Left kidney (tissue), 2 donors: ENCODE results near the gene FLCN. TPM values are rescaled to one million over a fixed set of nuclear protein-coding genes. Genes with fewer than 3 reads are reported as not detected.
"Not testable (repeated sequence)": the region's sequence is repeated elsewhere in the genome, so short reads cannot be mapped to it uniquely, and the experiment has no call there.

ENCODE experiments used
- DNase-seq: peaks from one replicate; pipeline ENCODE4 v3.0.0-alpha.2; 2013
- polyA plus RNA-seq: library from polyadenylated mRNA; unstranded; fragments of 120-200 nt; gene quantifications from one replicate; pipeline ENCODE4 v1.2.1, GENCODE V29; 2013; ENCODE audit not compliant: insufficient read length

Gene FLCN
- polyA plus RNA-seq, 1 donor = 45.0 TPM

DNA sequence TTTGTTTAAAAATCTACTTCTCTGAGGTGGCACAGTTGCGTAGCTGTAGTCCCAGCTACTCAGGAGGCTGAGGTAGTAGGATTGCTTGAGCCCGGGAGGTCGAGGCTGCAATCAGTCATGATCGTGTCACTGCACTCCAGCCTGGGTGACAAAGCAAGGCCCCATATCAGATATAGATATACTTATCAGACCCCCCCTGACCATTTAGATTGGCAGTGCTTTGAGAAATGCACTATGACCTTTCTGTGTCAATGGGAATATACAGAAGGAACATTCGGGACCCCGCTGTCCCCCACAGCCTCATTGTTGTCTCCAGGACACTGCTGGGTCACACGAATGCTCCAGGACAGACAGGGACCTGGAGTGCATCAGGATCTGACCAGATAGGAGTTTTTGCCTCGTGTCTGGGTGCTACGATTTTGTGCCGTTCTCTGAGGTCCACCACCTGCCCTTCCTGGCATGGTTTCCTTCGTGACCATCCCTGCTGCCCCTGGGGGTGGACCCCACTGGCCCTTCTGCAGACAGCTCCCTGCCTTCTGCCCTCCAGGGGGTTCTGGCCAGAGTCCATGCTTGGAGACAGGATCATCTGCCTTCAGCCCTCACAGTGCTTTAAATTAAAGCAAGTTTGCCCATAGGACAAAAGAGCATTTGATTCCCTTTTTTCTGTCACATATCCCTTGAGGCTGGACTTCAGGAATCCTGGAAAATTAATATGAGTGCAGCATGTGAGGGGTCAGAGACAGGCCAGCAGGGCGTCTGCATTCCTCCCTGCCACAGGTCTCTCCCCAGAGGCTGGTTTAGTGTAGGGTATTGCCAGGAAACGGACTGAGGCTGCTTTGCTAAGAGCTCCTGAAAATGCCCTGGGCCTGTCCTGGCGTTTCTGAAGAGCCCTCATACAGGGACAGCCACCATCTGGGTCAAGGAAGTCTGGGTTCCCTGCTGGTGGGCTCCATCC is 50.1 kb downstream of the FLCN start:
- no peak for DNase-seq

DNA sequence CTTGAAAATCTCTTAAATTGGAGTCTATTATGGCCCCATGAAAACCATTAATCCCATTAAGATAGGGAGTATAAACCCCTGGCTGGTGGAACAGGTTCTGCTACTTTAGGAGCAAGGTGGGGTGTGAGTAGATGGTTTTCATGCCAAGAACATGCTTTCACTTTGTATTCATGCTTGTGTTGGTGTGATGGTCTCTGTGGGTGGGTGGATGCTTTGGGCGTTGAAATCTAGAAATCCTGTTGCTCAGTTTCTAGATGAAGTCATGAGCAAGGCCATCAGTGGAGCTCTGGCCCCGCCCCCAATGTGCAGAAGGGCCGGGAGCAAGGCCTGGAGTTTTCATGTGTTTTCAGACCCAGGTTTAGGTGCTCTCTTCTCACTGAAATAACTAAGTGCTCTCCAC is 50.9 kb downstream of the FLCN start:
- DNase-seq = no peak

DNA sequence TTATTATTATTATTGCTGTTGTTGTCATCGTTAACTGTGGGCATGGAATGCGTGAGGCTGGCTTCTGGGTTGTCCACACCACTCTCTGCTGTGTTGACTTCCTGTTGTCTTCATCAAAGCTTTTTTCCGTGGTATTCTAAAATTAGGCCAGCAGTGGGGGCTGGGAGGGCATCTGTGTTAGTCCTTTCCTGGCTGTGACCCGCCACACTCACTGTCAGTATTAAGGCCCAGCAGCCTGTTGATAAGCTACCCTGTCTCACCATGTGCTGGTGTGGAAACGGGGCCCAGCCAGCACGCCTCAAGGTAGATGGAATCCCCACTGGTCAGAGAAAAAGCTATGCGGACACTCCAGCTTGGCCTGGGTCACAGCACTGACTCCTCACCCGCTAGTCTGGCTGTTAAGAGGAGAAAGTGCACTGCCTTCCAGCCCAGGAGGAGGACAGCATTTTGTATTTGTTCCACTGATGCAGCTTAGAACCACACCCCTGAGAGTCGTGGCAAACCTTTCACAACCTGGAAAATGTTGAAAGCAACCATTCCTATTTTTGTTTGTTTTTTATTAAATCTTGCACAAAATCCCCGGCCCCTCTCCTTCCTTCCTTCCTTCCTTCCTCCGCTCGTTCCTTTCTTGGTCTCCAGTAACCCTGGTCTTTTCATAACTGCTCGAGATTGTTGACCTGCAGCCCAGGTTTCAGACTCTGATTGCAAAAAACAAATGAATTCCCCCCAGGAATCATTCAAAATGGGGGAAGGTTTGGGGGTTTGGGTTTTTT is 51.8 kb downstream of the FLCN start:
- DNase-seq = not testable (repeated sequence)

DNA sequence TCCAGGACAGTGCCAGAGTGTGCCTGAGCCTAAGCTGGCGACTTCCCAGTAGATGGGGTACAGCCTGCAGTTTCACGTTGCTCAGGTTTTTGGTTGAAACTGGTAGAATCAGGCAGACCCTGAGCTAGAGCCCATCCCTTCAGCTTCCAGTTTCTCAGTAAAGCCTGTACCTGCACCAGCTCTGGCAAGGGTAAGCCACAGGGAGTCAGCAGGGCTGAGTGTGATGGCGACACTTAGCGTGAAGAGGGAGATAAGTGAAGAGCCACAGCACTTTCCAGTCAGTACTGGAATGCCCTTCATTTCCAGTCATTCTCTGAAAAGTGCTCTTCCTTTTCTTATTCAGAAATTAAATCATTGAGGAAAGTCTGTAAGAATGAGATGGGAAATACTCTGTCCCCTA is 53.2 kb downstream of the FLCN start:
- DNase-seq = no peak

DNA sequence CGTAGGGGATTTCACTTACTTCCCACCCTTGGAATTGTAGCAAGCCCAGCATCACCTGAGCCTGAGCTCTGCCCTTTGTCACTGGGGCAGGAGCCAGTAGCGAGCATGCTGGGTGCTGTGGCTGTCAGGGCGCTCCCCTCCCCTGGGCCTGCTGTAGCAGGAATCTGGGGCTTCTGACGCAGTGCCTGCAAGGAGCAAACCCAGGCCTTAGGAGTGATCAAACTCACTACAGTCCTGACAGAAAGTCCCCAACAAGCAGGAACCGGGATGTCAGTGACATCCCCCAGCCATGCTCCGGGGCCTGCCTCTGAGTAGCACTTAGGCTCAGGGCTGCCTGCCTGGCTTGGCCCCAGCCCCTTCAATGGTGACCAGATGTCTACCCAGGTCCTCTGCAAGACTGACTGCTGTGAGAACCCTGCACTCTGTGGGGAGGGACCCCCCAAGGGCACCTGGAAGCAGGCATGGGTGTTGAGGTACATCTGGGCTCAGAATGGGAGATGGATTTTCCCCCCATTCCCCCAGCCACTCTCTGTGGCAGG is 54.3 kb downstream of the FLCN start:
- DNase-seq = no peak

DNA sequence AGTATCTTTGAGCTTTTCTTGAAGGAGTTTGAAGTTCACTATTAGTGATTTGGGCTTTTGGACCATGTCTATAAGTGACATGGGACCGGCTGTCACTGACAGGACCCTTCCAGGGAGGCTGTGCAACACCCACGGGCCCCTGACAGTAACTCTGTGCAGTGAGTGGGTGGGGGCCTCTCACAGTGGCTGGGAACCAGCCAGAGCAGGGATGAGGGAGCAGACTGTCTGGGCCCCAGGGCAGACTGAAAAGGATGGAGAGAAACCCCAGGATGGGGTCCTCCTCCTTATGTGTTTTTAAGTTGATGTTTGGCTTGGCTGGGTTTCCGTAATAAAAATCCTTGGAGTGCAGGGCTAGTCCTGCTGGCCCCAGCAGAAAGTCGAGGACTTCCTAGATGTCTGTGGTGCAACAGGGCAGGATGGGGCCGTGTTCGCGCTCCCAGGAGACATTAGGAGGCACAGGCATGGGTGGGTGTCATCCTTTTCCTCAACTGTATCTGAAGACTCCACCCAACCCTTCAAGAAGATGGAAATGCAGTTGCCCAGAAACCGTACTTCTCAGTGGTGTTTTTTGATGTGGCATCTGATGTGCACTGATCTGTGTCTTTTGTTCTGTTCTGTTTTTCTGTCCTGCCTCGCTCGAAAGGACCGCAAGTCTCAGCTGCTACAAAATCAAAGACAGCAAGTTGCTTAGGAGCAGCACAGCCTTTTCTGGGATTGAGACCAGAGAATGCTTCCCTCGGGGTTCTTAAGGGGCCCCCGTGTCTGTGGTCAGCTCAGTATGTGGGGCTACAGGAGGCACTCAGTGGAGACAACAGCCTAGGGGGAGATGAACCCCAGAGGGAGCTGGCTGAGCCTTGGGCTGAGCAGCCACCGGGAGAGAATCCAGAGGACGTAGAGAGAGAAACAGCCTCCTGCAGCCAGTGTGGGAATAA is 55.0 kb downstream of the FLCN start:
- no peak for DNase-seq

DNA sequence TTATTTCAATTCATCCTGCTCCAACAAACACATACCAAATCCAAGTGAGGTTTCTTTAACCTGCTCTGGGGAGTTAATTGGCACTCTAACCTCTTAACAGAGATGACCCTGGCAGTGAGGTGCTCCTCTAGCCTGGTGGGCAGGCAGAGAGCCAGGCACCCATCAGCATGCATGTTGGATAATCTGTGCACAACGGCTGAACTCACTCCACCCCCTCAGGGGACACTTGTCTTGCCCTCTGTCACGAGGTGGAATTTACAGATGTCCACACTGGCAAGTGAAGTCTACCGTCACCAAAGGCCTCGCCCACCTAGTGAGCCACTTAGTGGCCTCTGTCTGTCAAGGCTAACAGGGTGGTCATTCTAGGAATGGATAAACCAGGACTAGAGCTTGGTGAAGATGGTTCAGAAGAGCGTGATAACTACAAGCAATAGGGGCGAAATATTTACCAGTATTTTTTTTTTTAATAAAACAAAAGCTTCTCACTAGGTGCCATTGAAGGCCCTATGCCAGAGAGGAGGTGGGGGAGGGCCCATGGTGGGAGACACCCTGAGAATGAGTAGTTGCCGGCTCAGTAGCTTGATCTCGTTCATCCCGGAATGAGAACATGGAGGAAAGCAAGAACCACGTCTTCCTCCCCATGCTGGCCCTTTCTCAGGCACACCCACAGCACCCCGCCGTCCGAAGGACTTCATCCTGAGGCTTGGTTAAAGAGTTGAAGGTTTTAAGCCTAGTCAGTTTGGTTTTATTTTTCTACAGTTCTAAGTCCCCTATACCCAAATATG is 56.0 kb downstream of the FLCN start:
- DNase-seq = no peak

DNA sequence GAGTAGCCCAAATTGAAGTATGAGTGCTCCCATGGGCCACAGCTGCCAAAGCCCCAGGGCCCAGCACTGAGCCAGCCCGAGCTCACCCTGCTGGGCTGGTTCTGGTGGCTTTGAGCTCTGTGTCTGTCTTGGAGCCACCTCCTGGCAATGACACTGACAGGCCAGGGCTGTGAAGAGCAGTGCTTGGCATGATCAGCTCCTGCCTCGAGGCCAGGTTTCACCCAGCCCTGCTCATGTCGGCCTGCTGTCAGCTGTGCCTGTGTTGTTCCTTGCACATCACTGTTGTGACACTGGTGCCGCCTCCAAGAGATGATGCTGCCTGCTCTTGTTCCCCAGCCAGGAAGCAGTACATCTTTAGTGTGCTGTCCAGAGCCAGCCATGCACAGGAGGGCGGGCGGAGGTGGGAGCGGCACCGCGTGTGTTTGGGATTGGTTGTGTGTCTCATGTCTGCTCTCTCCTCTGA is 56.8 kb downstream of the FLCN start:
- DNase-seq = no peak

DNA sequence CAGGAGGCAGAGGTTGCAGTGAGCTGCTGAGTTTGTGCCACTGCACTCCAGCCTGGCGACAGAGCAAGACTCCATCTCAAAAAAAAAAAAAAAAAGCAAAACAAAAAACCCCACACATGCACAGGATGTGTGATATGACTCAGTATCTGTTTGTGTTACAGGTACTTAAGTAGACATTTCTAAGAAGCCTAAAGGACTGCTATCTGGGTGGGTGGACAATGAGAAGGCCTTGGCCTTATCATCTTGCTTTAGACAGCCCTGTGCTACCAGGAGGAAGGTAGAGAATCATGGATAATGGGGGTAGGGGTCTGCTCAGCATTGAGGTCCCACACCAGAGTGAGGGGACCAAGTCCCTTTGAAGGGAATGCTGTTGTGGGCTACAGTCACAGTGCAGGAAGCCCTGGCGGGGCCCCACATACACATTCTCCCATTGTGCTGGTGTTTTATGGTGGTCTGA is 57.6 kb downstream of the FLCN start:
- no peak for DNase-seq

DNA sequence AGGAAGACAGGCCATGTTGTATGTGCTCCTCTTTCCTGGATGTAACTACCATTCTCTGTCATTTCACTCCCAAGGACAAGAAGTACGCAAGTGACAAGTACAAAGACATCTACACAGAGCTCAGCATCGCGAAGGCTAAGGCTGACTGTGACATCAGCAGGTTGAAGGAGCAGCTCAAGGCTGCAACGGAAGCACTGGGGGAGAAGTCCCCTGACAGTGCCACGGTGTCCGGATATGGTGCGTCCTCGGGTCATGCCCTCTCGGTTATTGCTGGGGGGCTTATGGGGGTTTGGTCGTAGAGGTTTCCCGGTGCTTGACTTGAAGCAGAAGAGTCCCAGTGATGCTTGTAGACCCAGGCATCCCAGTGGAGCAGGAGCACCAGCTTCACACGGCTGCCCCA is 59.8 kb downstream of the FLCN start:
- DNase-seq = no peak

DNA sequence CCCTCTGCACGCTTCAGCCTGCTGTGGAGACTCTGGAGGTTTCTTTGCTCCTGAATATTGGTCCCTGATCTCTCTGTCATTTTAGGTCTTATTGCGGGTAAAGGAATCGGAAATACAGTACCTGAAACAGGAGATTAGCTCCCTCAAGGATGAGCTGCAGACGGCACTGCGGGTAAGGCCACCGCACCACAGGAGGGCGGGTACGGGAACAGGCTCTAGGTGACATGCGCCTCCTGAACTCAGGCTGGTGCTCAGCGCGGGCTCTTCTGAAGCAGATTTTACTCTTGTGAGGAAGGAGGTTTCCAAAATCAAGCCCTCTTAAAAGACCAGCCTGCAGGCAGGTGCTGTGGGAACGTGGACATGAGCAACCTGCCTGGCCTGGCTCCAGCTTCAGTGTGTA is 60.6 kb downstream of the FLCN start:
- DNase-seq = no peak

DNA sequence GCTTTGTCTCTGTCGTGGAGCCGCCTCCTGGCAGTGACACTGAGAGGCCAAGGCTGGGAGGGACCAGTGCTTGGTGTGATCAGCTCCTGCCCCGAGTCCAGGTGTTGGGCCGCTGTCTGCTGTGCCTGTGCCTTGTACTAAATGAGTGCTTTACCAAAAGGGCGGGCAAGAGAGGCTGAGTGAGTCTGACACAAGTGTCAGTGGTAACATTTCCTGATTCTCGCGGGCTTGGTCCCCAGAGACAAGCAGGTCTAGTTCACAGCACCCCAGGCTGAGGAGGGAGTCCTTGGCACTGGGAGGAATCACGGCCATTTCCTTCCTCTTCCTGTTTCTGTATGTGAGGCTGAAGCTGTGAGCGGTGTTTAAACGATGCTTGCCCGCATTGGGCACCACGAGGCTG is 61.1 kb downstream of the FLCN start:
- DNase-seq = no peak

DNA sequence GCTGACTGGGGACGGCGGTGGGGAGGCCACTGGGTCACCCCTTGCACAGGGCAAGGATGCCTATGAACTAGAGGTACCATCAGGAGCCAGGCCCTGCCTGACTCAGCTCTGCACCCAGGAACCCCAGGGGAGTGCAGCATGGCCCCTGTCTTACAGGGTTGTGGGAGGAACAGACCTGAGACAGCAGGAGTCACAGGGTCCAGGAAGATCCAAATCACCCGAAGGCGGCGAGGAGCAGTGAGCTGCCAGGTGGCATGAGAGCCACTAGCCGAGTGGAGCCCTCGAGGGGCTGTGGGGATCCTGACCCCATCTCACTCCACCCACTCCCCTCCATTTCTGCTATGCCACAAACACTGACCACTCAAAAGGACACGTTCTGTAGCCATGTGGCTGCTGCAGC is 61.6 kb downstream of the FLCN start:
- DNase-seq = no peak

DNA sequence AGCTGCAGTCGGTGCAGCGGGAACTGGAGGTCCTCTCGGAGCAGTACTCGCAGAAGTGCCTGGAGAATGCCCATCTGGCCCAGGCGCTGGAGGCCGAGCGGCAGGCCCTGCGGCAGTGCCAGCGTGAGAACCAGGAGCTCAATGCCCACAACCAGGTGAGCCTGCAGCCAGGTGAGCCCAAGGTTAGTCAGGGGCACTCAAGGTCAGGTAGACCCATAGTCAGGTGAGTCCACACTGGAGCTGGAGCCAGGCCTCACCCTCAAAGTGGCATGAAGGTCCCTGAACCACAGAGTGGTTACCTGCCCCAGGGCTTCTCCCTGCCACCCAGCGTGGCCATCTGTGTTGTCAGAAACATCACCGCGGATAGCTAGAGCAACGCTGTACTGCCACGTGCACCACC is 63.0 kb downstream of the FLCN start:
- DNase-seq = no peak

DNA sequence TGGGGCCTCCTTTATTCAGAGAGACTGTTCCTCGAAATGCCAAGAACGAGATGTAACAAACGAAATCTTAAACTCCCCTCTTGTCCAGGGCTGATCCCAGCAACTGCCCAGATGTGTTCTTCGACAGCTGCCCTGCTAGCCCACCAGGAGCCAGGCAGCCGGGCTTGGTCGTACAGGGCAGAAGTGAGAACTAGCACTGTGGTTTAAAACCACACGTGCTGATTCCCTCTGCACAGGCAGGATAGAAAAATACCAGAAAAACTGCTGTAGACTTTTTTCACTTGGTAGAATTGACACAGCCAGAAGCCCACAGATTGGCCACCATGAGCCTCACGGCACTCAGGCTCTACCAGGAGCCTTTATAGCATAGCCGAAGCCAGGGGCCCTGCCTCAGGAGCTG is 64.0 kb downstream of the FLCN start:
- no peak for DNase-seq

DNA sequence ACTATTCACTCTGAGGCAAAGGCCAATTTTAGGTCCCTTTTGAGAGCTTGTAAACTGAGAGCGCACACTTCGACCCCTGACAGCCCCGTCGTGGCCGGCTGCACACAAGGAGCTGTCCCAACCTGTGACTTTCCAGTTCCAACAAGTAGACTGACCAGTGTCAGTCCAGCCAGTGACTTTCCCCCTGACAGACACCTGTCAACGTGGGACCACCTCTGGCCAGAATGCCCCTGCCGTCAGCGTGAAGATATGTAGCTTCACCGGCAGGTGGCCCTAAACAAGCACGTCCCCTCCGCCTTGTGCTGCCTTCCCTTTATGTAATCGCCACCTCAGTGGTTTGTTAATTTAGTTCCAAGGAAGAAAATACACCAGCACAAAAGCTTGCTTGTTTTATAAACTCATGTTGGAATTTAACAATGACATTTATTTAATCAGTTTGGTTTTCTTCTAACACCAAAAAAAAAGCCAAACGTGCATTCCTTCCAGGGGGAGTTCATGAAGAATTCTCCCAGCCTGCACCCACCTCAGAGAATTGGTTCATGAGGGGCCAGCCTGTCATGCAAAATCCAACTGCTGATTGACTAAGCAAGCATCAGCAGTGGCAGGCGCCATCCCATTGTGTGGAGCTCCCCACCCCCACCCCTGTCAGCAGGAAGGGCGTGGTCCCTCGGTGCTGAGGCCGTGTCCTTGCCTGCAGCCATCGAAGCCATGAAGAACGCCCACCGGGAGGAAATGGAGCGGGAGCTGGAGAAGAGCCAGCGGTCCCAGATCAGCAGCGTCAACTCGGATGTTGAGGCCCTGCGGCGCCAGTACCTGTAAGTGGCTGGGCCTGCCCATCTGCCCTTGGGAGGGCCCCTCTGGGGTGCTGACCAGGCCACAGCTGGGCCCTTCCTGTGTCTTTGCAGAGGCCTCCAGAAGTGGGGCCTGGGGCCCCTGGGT is 64.7 kb downstream of the FLCN start:
- DNase-seq = no peak

DNA sequence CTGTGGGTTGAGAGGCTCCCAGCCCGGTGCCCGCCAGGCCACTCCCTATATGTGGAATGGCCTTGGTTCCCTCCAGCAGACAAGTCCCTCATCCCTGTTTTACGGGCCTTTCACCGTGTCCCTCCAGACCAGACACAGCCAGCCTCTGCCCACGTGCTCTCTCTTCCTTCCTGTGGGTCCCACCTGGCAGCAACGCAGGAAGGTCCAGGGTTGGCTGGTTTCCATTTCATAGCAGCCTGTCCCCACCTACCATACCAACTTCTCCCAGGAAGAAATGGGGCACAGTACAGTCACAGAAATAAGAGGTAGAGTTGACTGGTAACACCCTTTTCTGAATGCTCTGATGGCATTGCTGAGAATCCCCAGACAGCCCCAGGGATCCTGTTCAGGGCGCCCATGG is 65.8 kb downstream of the FLCN start:
- no peak for DNase-seq

DNA sequence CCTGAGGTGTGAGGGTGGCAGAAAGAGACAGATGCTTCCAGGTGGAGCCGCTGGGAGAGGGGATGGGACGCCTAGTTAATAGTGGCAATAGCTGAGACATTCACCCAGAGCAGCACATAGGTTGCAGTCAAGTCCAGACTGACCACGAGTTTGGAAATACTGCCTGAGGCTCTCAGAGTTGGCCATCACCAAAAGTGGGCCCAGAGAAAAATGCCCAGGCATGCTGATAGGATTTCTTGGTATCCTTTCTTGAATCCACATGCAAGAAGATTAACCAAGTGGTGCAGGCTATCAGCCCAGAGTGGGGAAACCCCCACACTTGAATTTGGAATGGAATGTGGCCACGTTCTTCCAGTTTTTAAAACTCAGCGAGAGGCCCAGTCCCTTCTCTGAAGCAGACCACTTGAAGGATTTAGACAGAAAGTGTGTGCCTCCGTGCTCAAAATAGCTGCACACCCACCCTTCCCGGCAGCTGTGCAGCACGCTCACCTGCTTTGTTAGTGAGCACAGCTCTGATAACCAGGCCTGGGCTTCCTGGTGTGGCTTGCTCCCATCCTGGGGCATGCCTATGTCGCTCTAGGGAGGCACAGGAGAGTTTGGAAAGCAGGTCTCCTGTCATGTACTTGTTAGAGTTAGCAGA is 66.5 kb downstream of the FLCN start:
- no peak for DNase-seq

DNA sequence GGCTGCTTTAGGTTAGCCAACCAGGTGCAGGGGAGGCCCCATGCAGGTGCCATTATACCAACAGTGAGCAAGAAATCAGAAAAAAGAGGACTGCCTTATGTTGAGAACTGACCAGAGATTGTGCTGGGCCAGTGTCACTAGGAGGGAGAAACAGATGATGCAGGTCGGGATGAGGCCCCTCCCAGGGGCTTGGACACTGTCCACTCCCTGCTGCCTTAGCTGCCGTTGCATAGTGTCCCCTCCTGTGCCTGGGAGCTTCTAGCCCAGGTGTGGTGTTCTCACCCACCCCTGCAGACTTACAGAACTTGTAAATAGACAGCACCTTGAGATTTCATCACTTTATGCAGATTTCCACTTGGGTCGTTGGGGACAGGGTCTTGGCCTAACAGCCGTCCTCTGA is 67.6 kb downstream of the FLCN start:
- no peak for DNase-seq
